Measurements from ENCODE around the gene RASAL2.
"Not testable (repeated sequence)": the region's sequence is repeated elsewhere in the genome, so short reads cannot be mapped to it uniquely, and the experiment has no call there.

Gene RASAL2

DNA sequence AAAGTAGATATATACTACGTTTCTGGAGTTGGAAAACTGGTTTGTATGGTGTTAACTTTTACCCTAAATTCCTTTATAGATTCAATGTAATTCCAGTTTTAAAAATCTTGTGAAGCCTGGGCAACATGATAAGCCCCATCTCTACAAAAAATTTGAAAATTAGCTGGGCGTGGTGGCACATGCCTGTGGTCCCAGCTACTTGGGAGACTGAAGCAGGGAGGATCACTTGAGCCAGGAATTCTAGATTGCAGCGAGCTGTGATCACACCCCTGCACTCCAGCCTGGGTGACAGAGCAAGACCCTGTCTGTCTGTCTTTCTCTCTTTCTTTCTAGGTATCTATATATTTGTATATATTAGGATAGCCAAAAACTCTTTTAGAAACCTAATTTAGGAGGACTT is 260.9 kb downstream of the RASAL2 start:
- no peak for DNase-seq

GRCh38 chr1:178356299-178356698 is 262.4 kb downstream of the RASAL2 start:
- no peak for DNase-seq

- DNase-seq, result no peak
These were observed 264.6 kb downstream of the RASAL2 start for GRCh38 chr1:178358456-178358855.

GRCh38 chr1:178360421-178360820 is 266.5 kb downstream of the RASAL2 start:
- no peak for DNase-seq

GRCh38 chr1:178361847-178362246 is 267.9 kb downstream of the RASAL2 start:
- no peak for DNase-seq

GRCh38 chr1:178362747-178363146 is 268.8 kb downstream of the RASAL2 start:
- no peak for DNase-seq

GRCh38 chr1:178364782-178365181 is 270.9 kb downstream of the RASAL2 start:
- no peak for DNase-seq

DNA sequence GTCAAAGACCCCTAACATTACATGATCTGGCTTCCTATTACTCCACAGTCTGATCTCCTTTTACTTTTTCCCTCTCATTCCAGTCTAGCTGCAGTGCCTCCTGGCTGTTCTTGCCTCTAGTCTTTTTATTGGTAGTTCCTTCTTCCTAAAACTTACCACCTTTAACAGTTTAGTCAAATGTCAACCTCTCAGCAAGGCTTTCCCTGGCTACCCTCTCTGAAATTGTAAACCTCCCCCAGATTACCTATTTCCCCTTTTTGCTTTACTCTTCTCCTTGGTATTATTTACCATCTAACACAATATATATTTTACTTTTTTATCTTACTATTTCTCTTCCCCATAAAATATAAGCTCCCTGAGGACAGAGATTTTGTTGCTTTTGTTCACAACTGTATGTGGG is 273.2 kb downstream of the RASAL2 start:
- no peak for DNase-seq

DNA sequence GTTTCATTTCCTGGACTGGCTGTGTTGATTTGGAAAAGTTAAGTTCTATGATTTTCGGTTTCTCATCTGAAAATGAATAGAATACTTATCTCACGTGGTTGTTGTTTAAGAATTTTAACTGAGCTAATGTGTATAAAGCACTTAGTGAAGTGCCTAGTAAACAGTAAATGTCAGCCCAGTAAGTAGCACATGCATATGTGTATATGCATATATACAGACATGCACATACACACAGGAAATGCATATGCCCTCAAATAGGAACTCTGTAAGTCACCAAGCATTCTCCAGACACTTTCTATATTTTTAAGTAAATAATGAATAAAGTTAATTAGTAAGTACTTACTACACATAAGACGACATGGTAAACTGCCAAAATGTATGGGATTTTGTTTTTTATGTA is 274.3 kb downstream of the RASAL2 start:
- DNase-seq, result no peak

GRCh38 chr1:178371235-178371634 is 277.3 kb downstream of the RASAL2 start:
- no peak for DNase-seq

DNA sequence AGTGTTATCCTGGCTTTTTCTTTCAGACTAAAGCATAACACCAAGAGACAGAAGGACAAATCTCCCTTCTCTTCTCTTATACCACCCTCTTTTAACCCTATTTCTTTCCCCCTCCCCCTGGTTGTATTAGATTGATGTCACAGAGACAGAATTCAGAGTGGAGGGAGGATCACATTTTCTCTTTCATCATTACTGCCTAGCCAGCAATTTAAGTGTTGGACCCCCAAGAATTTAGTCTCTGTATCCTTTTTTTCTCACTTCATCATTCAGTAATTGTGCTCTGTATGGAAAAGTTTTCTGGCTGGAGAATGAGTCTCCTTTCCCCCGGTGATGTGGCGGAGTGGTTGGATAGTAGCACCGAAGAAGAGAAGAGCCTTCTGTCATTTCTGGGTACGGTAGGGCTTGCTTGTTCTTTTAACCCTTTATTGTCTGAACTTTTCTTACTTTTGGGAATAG is 278.1 kb downstream of the RASAL2 start:
- DNase-seq, result no peak

GRCh38 chr1:178374016-178374415 is 280.1 kb downstream of the RASAL2 start:
- no peak for DNase-seq

DNA sequence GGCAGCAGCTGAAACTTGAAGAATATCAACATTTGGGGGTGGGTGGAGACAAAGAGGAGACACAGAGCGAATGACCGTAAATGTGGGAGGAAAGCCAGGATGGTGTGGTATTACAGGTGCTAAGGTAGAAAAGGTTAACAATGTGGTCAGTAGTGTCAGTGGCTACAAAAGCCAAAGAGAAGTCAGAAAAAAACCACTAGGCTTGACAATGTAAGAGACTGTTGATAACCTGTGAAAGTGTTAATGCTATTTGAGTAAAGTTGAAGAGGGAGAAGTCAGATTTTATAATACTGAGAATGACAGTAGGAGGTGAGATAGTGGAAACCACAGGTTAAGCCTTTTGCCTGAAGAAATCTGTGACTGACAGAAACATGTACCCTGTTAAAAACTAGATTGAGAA is 282.1 kb downstream of the RASAL2 start:
- DNase-seq, result no peak

- DNase-seq, result no peak
These were observed 285.9 kb downstream of the RASAL2 start for GRCh38 chr1:178379807-178380206.

GRCh38 chr1:178382372-178382771 is 288.5 kb downstream of the RASAL2 start:
- no peak for DNase-seq

- no peak for DNase-seq
These were observed 291.8 kb downstream of the RASAL2 start for GRCh38 chr1:178385662-178386061.

DNA sequence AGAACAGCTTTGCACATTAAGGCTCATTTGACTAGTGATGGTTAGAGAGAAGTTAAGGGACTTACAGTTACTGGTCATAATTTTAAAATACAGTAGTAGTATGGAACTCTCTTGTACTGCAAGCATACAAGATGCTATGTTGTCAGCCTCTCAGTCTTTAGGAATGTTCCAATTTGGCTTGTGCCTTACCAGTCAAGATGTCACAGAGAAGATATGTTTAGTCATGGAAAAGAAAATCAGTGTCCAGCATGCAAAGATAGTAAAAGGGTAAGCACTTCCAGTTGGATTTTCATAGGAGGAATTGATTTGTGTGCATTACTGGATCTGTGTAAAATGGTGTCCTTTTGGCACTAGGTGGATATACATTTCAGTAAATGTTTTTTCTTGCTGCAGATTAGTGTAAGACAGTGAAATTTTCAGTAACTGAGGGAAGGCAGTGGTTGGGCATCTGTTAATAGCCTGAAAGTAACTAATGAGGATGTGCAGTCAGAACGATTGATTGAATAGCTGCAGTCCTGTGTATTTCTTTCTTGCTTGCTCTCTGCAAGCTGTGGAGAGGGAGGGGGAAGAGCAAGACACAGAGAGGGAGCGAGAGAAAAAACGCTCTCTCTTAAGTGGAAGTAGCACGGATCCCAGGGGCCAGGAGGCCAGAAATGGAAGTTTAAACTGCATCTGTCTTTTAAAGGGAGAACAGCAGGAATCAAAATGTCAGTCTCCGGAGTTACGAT is 294.7 kb downstream of the RASAL2 start:
- no peak for DNase-seq

DNA sequence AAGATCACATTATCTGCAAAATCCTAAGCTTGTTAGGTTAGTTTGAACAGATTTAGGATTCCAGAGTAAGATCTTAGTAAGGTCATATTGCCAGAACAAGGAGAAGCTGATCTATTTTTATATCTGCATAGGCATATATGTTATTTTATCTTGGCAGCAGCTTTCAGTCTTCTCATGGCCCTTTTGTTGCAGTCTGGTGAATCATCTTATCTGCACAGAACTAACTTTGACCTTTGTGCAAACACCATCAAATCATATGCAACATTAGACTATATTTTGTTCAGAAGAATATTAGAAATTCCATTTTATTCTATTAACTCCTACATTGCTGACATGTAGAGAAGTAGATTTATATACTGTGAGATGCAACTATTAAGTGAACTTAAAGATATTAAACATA is 295.5 kb downstream of the RASAL2 start:
- DNase-seq, result no peak

GRCh38 chr1:178390280-178390679 is 296.4 kb downstream of the RASAL2 start:
- not testable (repeated sequence) for DNase-seq

GRCh38 chr1:178393370-178393769 is 299.5 kb downstream of the RASAL2 start:
- peak; percentile 53 for DNase-seq

GRCh38 chr1:178396789-178397188 is 302.9 kb downstream of the RASAL2 start:
- no peak for DNase-seq

DNA sequence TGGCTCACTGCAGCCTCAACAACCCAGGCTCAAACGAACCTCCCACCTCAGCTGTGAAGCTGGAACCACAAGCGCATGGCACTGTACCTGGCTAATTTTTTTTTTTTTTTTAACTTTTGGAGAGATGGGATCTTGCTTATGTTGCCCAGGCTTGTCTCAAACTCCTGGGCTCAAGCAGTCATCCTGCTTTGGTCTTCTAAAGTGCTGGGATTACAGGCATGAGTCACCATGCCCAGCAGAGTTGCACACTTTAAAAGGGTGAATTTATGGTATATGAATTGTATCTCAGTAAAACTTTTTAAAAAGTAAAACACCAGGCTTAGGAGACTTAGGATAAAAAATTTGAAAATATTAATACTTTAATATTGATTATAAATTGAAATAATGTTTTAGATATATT is 303.8 kb downstream of the RASAL2 start:
- no peak for DNase-seq

- no peak for DNase-seq
These were observed 305.3 kb downstream of the RASAL2 start for GRCh38 chr1:178399177-178399728.

- DNase-seq, result no peak
These were observed 311.2 kb downstream of the RASAL2 start for GRCh38 chr1:178405137-178405536.

- DNase-seq, result no peak
These were observed 313.3 kb downstream of the RASAL2 start for GRCh38 chr1:178407215-178407614.

Measured in DMS153 (cell line).